ENCODE data around the gene SVIL. TPM values are rescaled to one million over a fixed set of nuclear protein-coding genes. Genes with fewer than 3 reads are reported as not detected.
"Not testable (repeated sequence)": the region's sequence is repeated elsewhere in the genome, so short reads cannot be mapped to it uniquely, and the experiment has no call there.

SVIL gene
- total and polyA plus RNA-seq, 11 donors = 95.2 to 589 (median 355) TPM

- 50 to 78% (median 72%) methylated on average over 1 of the region's 1 CpG for WGBS, 4 donors
- H3K27me3 ChIP-seq = no peaks in the 10 kb centered on the region
- peaks cover 0 to 100% (median 68%) of the 10 kb centered on the region in 9 donors for H3K36me3 ChIP-seq
- no peak for DNase-seq
- no peak overlapping the region for H3K4me3 ChIP-seq
- TF ChIP-seq POLR2A (IDR thresholded peaks at IDR 0.05) (no peak), CTCF (IDR thresholded peaks at IDR 0.05) (no peak)
- intact Hi-C loops (cut with DNase I) = no loop called here
- H3K9me3 ChIP-seq = no peaks in the 10 kb centered on the region
- no peak overlapping the region for H3K27ac ChIP-seq
- ATAC-seq = no peak
- H3K4me1 ChIP-seq = peaks cover 0 to 26% (median 10%) of the 10 kb centered on the region in 12 donors
Observed at GRCh38 chr10:29486433-29486832, 148.3 kb downstream of the SVIL start.

- 59 to 66% (median 64%) methylated on average over 8 of the region's 8 CpGs for WGBS, 4 donors
- not testable (repeated sequence) for H3K9me3 ChIP-seq
- peak overlapping the region in 1 of 12 donors; percentile 30 for H3K27ac ChIP-seq
Observed at GRCh38 chr10:29484677-29485076, 150.1 kb downstream of the SVIL start.

GRCh38 chr10:29482591-29483431 lies 152.0 kb downstream of the SVIL start:
- H3K4me1 ChIP-seq = peaks cover 0 to 32% (median 10%) of the 10 kb centered on the region in 12 donors
- peaks cover 0 to 100% (median 65%) of the 10 kb centered on the region in 9 donors for H3K36me3 ChIP-seq
- intact Hi-C loops (cut with DNase I) = no loop called here
- 34 to 45% (median 39%) methylated on average over 13 to 14 of the region's 14 CpGs for WGBS, 4 donors
- TF ChIP-seq POLR2A (IDR thresholded peaks at IDR 0.05) (no peak), CTCF (IDR thresholded peaks at IDR 0.05) (peak in 1 of 12 donors; percentile 6)
- no peaks in the 10 kb centered on the region for H3K9me3 ChIP-seq
- peak overlapping the region in 5 of 12 donors; percentile 1 to 57 (median 41) for H3K27ac ChIP-seq
- H3K27me3 ChIP-seq = no peaks in the 10 kb centered on the region
- no peak overlapping the region for H3K4me3 ChIP-seq
- DNase-seq = peak in 1 of 5 donors; percentile 40
- ATAC-seq = peak in 3 of 4 donors; percentile 48 to 62 (median 60)

More at GRCh38 chr10:29484677-29485076, 150.1 kb downstream of the SVIL start:
- H3K27me3 ChIP-seq; ATAC-seq; H3K4me3 ChIP-seq; intact Hi-C loops (cut with DNase I); DNase-seq: not testable (repeated sequence)
- H3K36me3 ChIP-seq = peaks cover 0 to 100% (median 66%) of the 10 kb centered on the region in 9 donors
- peaks cover 0 to 27% (median 10%) of the 10 kb centered on the region in 12 donors for H3K4me1 ChIP-seq

- Histone ChIP-seq H3K9me3 (no peaks in the 10 kb centered on the region), H3K4me1 (peaks cover 0 to 39% (median 10%) of the 10 kb centered on the region in 12 donors), H3K27ac (peak overlapping the region in 2 of 12 donors; percentile 19 to 57), H3K27me3 (no peaks in the 10 kb centered on the region), H3K4me3 (no peak overlapping the region), H3K36me3 (peaks cover 0 to 100% (median 68%) of the 10 kb centered on the region in 9 donors)
- TF ChIP-seq CTCF (IDR thresholded peaks at IDR 0.05) (no peak), POLR2A (IDR thresholded peaks at IDR 0.05) (no peak)
- WGBS, 4 donors = 76 to 88% (median 83%) methylated on average over 5 of the region's 5 CpGs
- intact Hi-C loops (cut with DNase I) = no loop called here
- no peak for DNase-seq
- ATAC-seq = peak in 1 of 4 donors; percentile 14
Observed at GRCh38 chr10:29481906-29482440, 152.8 kb downstream of the SVIL start.

Data from heart left ventricle (tissue), 16 donors.